GM12872 (cell line): ENCODE results near the gene UBTD1.

ENCODE experiments used
- TF ChIP-seq, protein P1 (sequence below): IDR thresholded peaks from 3 replicates; pipeline ENCODE4 v1.5.1; 2011; ENCODE audit warnings: low read depth, mild to moderate bottlenecking, low read length, moderate library complexity; ENCODE audit not compliant: insufficient read depth

Gene UBTD1

DNA sequence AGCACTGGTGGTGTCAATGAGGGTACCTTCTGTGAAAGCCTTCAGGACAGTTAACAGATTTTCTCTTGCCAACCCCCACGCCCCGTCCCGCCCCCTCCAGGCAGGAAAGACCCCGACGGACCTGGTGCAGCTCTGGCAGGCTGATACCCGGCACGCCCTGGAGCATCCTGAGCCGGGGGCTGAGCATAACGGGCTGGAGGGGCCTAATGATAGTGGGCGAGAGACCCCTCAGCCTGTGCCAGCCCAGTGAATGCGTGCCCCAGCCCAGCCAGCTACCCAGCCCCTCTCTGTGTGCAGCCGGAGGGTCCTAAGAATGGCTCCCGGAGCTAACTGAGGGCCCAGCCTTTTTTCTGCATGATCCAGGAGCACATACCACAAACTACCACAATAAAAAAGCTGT lies 84.8 kb downstream of the UBTD1 start:
- TF ChIP-seq, protein P1, sequence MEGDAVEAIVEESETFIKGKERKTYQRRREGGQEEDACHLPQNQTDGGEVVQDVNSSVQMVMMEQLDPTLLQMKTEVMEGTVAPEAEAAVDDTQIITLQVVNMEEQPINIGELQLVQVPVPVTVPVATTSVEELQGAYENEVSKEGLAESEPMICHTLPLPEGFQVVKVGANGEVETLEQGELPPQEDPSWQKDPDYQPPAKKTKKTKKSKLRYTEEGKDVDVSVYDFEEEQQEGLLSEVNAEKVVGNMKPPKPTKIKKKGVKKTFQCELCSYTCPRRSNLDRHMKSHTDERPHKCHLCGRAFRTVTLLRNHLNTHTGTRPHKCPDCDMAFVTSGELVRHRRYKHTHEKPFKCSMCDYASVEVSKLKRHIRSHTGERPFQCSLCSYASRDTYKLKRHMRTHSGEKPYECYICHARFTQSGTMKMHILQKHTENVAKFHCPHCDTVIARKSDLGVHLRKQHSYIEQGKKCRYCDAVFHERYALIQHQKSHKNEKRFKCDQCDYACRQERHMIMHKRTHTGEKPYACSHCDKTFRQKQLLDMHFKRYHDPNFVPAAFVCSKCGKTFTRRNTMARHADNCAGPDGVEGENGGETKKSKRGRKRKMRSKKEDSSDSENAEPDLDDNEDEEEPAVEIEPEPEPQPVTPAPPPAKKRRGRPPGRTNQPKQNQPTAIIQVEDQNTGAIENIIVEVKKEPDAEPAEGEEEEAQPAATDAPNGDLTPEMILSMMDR = no peak

DNA sequence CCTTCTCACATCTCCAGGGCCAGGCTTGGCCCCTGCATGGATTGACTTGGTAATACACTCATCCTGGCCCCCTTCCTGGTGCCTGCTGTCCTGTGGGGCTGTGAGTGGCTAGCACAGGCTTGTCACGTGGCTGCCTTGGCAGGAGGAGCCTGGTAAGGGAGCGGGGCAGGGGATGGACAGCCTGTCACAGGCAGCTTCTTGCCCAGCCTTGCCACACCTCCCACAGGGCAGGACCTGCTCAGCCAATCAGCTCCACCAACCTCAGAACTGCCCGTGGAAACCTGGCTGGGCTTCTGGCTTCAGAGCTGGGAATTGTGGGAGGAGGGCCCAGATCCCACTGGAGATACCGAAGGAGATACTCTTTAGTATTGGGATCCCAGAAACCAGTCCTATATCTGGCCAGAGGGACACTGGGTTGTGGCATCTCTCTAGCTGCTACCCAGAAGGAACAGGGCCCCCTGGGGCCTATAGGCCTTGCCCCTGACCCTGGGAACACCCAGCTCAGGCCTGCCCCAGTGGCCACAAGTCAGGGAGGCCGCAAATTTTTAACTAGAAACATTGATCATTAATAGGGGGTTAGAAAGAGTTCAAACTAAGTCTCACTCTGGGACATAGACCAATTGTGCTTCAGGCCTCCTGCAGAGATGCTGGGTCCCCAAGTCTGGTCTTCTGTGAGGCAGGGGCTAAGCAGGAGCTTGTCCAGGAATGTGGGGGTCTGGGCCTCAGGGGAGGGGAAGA lies 85.5 kb downstream of the UBTD1 start, which contains the start of gene HOGA1:
Gene HOGA1 (plus strand): TSS at position 330 of the 738 bp plus-strand sequence. CDS start 315 bp downstream, at position 645.
- TF ChIP-seq, protein P1 = no peak

DNA sequence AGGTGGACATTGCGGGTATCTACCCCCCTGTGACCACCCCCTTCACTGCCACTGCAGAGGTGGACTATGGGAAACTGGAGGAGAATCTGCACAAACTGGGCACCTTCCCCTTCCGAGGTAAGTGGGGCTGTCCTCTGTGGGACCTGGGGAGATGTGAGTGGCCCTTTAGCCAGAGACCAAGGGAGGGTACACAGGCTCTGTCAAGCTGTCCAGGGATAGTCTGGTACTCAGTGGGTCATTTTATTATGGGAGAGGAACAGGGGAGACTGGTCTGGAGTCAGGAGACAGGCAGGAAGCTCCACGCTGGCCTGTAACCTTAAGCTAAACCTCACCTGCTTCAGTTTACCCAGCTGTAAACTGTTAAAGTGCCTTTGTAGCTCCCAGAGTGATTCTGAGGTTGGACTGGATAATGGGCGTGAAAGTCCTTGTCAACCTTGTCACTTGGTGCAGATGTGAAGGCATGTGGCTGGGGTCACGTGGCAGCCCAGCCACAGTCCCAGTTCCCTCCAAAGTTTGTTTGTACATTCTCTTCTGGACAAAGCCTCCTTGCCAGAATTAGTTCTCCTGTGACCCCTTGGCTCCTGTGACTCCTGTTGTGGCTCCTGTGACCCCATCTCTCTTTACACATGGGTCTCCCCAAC lies 86.2 kb downstream of the UBTD1 start:
- TF ChIP-seq, protein P1 = no peak

DNA sequence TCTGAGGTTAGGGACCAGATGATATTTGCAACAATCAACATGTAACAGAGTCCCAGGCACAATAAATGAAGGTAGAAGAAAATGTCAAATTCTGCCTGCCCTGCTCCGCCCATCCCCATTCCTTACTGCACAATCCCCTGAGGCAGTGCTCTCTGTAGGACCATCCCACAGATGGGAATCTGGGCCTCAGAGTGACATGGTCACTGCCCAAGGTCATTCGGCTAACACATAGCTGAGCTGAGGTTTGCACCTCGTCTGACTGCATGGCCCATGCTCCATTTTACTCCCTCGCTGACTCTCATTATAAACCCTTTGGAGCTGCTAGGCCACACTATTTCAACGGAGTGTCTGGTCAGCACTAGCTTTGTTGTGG lies 86.7 kb downstream of the UBTD1 start:
- TF ChIP-seq, protein P1 = no peak

DNA sequence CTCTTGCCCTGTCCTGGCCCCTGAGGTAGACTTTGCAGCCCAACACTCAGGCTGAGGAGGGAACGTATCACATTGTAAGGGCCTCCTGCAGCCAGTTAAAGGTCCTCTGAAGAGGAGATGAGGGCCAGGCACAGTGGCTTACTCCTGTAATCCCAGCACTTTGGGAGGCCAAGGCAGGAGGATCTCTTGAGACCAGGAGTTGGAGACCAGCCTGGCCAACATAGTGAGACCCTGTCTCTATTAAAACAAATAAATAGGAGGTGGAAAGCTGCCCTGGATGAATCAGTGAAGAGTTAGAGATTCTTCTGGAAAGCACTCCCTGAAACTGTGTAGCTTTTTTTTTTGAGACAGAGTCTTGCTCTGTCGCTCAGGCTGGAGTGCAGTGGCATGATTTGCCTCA lies 88.5 kb downstream of the UBTD1 start:
- TF ChIP-seq, protein P1 = no peak

DNA sequence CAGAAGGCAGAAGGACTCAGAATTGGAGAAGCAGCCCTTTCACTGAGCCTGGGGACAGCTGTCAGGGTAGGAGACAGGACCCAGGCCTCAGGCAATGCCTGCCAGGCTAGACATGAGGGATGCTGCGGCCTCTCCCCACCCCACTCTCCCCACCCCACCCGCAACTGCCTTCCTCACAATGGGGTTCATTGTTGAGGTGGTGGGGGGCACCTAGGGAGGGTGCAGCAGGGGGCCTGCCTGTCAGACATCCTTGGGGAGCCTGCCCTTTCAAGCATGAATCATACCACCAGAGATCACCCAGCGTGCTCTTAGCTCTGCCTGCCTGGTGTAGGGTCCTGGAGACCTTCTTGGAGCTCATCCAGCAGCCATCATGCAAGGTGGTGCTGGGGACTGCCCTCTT lies 90.8 kb downstream of the UBTD1 start, which contains the start of gene C10orf62:
Gene C10orf62 (plus strand): TSS at position 243 of the 400 bp plus-strand sequence. CDS start 177 bp downstream, outside the sequence.
- TF ChIP-seq, protein P1 = no peak

DNA sequence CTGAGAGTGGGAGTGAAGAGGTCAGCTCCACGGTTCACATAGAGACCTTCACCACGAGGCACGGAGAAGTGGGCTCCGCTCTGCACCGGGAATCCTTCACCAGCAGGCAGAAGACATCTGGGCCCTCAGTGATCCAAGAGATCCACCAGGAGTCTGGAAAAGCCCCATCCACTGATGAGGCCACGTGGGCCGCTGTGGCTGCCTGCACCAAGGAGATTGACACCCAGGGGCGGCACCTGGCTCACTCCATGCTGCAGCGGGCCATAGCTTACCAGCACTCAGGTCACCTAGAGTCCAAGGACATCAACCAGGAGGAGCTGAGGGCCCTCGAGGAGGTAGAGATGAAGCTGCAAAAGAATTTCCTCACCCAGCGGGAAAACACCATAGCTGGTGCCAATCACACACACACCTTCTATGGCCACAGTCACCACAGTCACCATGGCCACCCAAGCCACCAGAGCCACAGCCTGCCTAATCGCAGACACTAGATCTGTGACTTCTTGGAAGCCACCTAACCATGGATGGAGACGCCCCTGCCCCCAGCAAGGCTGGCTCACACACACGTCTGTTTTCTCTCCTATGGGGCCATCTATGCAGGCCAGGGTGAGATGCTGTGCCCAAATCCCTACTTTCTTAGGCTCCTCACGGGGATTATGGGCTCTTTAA lies 91.5 kb downstream of the UBTD1 start:
- TF ChIP-seq, protein P1 = no peak
